ENCODE data around the gene SERTAD2.
A peak's percentile ranks its signal among the peaks of the same experiment; 100 is the strongest.

The SERTAD2 gene, protein sequence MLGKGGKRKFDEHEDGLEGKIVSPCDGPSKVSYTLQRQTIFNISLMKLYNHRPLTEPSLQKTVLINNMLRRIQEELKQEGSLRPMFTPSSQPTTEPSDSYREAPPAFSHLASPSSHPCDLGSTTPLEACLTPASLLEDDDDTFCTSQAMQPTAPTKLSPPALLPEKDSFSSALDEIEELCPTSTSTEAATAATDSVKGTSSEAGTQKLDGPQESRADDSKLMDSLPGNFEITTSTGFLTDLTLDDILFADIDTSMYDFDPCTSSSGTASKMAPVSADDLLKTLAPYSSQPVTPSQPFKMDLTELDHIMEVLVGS

DNA sequence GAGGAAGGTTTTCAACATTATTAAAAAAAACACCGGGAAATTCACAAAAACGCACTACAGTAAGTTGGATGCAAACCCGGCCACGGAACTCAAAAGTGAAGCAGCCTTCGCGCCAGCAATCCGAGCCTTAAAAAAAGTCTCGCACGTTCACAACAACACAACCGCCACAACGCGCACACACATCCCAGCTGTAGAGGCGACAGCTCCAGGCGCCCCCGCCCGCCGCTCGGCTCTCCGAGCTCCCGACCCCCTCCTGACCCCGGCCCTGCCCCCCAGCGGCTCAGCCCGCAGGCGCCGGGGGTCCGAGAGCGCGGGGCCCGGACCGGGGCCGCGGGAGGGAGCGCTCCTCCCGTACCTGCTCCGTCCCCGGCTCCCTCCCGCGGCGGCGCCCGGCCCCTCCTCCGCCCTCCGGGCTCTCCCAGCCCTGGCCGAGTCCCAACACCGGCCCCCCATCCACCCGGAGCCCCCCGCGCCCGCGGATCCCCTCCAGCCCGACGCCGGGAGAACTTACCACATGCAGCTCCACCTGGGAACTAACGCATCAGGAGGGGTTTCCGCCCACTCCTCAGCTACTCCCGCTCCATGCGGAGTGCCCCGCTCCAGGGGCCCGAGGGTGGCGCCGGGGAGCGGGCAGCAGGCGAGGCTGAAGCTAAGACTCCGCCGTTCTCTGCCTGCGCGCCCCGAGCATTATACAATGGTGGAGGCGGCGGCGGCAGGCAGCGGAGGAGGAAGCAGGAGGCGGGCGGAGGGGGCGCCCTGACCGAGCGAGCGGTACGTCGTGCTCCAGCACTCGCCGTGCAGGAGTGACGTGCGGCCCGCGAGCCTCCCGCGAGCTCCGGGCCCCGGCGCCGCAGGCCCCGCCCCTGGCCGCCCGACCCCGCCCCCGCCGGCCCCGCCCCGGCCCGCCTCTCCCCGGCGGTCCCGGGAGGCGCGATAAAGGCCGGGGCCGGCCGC is at the start of gene SERTAD2:
Gene SERTAD2 (minus strand): TSS at position 805 of the 954 bp plus-strand sequence. CDS start 17,042 bp downstream, outside the sequence.
- peak; percentile 76 to 77 for DNase-seq (ENCODE audit: low read depth in 2 of 2)

DNA sequence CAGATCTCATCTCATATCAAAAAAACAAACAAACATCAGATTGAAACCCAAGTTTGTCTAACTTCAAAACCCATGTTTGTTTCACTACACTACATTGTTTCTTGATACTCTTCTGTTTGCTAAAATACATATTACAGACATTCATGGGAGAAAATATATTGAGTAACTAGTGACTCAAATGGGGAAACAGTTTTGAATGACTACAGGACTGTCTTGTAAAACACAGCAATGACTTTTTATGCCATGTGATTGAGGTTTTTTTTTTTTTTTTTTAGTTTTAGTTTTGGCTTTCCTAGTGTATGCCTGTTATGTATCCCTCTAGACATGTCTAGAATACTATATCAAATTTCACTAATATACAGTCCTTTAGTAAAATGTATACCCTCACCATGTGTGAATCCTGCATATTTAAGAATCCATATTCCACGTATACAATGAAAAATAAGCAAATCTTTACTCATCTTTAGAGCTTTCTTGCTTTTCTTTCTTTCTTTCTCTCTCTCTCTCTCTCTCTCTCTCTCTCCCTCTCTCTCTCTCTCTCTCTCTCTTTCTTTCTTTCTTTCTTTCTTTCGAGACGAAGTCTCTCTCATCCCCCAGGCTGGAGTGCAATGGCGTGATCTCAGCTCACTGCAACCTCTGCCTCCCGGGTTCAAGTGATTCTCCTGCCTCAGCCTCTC is 46.6 kb upstream of the SERTAD2 start:
- DNase-seq (ENCODE audit: low read depth in 2 of 2): no peak

DNA sequence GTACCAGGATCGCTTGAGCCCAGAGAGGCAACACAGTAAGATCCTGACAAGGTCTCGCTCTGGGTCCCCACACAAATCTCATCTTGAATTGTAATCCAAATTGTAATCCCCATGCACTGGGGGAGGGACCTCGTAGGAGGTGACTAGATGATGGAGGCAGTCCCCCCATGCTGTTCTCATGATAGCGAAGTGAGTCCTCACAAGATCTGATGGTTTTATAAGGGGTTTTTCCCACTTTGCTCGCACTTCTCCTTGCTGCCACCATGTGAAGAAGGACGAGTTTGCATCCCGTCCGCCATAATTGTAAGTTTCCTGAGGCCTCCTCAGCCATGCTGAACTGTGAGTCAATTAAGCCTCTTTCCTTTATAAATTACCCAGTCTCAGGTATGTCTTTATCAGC is 46.0 kb upstream of the SERTAD2 start:
- no peak for DNase-seq (ENCODE audit: low read depth in 2 of 2)

DNA sequence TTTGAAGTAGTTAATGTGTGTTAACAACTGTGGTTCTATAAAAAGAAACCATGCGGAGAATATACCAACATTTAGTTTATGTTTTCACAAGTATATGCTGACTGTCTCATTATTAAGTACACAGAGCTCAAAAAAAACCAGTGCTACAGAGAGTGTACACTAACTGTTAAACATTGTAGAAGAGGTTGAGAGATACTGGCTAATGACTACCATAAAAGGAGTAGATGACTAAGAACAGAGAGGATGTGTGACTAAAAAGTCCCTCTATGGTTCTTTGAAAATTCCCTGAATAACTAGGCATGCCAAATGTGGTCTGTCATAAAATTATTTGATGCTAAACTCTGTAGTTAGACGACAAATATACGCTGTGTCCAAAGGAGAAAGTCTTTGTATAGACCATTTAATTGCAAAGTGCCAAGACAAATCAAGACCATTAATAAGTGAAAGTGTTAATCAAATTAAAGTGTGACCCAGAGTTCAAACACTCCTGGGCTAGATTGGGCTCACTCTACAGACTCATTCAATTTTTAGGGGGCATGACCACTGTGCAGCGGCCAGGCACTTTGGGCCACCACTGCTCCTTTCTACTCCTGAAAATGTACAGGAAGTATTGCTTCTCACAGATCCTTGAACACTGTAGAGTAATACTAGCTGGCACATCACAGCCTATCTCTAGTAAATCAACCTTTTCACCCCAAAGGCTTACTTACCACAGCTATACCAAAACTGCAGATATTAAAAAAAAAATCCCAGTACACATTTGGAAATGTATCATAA is 45.1 kb upstream of the SERTAD2 start:
- peak; percentile 79 to 82 for DNase-seq (ENCODE audit: low read depth in 2 of 2)

DNA sequence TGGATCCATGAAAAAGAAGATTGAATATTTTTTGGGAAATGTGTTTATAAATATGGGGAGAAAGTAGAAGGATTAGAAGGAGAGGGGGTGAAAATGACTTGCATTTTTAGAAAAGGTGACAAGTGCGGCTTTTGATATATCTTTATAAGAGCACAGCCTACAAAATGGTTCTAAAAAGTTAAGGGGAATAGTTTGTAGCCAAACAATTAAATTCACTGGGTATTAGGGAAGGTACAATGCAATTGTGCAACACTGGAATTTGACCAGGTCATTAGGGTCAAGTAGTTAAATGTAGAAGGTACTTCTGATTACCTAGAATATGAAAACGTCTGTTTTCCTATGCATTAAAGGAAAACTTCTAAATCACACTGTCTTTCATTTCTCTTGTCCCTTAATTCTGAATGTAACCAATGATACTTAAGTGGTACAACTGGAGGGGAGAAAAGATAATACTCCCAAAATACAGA is 44.5 kb upstream of the SERTAD2 start:
- DNase-seq (ENCODE audit: low read depth in 2 of 2): no peak

DNA sequence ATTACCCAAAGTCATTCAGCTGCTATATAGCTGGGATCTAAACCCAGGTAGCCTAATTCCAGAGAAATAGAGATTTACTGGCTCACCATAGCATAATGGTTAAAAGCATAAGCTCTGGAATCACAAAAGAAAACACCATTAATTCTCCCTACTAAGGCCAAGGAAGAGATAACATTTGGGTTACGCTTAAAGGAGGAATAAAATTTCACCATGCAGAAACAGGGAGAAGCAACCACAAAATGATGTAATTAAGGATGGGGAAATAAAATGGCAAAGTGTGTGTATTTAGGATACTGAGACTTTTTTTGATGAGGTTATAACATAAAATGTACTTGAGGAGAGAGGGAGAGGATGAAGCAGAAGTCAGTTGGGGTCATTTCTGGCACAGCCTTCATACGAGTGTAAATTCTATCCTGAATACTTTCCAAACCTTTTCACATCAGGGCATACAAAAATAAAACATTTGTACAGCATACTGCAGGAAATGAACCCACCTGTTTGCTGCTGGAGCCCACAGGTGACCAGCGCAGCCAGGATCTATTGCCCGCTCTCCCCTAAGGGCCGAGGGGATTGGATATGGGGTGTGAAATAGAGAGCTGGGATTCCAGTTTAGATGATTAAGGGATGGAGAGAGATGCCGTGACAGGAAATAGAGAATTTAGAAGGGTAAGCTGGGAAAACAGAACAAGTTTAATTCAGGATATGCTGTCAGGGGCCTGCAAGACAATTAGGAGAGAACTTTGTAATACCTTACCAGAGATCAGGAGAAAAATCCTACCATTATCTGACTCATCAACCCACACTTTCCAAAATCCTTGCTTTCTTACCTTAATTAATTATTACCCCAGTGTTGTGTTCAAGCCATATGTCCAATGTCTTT is 43.8 kb upstream of the SERTAD2 start:
- DNase-seq (ENCODE audit: low read depth in 2 of 2): no peak

DNA sequence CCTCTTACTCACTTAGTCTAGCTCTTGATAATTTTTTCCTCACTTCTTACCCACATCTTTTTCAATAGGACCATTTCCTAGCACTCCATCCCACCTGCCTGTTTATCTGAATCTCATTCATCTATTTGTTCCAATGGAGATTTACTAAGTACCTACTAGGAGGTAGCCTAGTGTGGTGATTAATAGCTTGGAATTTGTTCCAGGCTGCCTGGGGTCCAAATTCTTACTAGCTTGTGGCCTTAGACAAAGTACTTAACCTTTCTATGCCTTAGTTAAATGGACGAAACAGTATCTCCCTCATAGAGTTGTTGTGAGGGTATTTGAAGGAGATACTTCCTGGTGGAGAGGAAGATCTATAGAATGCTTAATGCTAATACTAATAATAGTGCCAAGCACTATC is 42.9 kb upstream of the SERTAD2 start:
- DNase-seq (ENCODE audit: low read depth in 2 of 2): no peak

DNA sequence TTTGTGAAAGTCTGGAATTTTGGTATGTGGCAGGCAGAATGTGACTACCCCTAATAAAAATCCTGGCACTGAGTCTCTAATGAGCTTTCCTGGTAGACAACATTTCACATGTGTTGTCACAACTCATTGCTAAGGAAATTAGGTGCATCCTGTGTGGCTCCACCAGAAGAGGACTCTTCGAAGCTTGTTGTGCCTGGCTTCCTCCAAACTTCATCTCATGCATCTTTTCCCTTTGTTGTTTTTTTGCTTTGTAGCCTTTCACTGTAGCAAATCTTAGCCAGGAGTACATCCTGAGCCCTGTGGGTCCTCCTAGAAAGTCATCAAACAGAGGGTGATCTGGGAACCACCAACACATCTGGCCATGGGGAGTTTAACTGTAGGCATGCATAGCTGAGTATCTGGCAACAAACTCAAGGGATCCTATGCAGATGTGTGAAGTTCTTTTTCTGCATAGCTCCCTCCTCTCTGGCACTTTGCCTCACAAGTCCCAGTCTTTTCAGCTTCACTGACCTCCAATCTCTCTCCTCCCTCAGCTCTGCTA is 42.1 kb upstream of the SERTAD2 start:
- DNase-seq (ENCODE audit: low read depth in 2 of 2): no peak

DNA sequence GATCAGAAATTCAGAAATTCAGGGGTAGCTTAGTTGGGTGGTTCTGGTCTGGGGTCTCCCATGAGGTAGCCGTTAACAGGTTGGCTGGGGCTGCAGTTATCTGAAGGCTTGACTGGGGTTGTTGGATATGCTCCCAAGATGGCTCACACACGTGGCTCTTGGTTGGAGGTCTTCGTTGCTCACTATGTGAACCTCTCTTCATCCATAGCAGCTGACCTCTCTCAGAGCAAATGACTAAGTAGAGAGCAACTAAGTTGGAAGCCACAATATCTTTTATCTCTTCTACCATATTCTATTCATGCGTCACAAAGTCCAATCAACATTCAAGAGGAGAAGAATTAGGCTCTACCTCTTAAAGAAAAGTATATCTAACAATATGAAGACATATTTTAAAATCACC is 38.7 kb upstream of the SERTAD2 start:
- no peak for DNase-seq (ENCODE audit: low read depth in 2 of 2)

DNA sequence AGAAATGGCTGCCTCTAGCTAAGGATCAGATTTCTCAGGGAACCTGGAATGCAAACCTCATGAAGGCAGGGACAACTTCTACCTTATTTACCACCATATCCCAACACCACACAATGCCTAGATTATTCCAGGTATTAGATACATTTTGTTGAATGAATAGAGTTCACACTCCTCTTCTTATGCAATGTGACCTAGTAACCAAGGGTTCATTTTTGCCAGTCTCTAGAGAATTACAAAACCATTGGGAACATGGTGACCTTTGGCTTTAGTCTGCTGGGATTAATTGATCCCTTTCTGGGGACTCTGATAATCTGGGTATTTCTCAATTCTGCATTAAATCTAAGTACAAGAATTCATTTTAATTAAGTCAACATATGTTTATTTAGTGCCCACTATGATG is 35.2 kb upstream of the SERTAD2 start:
- DNase-seq (ENCODE audit: low read depth in 2 of 2): no peak

DNA sequence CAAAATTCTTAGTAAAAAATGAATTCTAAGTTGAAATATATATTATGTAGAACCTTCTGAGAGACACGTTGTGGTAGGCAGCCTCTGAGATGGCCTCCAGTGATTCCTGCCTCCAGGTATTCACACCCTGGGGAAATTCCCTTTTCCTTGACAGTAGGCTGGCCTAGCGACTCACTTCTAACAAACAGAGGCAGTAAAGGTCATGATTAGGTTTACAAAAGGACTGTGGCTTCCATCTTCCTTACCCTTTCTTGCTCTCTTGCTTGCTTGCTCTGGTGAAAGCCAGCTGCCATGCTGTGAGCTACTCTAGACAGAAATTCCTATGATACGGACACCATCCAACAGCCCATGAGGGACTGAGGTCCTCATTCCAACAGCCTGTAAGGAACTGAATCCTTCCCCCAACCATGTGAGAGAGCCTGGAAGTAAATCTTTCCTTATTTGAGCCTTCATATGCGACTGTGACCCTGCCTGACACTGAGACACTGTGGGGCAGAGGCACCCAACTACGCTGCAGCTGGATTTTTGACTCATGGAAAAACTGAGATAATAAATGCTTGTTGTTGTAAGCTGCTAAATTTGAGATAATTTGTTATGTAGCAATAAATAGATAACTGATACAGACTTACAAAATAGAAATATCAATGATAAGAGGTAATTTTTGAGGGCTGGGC is 32.7 kb upstream of the SERTAD2 start:
- DNase-seq (ENCODE audit: low read depth in 2 of 2): no peak

DNA sequence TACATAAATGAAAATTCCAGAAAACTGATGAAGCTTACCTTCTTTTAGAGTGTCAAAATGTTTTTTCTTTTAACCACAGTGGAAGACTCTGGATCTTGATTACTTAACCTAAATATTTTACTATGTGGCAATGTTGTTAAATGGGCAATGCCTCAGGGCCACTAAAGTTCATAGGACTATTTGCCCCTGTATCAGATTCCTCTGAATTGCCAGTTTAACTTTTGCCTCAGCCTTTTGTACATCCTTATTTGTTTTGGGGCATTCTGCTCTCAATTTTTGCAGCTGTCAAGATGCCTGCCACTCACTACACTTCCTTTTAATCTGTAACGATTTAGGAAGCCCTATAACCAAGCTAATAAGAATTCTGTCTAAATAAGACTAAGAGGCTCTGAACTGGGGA is 31.7 kb upstream of the SERTAD2 start:
- no peak for DNase-seq (ENCODE audit: low read depth in 2 of 2)

DNA sequence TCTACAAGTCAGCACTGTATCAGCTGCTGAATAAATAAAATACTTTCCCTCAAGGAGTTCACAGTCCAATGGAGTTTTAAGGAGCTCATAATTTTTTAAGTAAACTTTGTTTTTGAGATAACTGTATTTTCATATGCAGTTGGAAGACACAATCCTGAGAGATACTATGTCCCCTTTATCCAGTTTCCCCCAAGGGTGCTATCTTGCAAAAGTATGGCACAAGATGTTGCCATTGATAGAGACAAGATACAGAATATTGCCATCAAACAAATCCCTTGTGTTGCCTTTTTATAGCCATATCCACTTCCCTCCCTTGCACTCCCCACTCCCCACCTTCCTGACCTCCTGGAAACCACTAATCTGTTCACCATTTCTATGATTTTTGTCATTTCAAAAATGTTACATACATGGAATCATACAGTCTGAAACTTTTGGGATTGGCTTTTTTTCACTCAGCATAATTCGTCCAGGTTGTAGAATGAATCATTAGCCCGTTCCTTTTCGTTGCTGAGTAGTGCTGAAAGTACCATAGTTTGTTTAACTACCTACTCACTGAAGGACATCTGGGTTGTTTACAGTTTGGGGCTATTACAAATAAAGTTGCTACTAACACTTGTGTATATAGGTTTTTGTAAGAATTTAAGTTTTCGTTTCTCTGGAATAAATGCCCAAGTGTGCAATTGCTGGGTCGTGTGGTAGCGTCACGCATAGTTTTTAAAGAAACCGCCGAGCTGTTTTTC is 30.2 kb upstream of the SERTAD2 start:
- no peak for DNase-seq (ENCODE audit: low read depth in 2 of 2)

DNA sequence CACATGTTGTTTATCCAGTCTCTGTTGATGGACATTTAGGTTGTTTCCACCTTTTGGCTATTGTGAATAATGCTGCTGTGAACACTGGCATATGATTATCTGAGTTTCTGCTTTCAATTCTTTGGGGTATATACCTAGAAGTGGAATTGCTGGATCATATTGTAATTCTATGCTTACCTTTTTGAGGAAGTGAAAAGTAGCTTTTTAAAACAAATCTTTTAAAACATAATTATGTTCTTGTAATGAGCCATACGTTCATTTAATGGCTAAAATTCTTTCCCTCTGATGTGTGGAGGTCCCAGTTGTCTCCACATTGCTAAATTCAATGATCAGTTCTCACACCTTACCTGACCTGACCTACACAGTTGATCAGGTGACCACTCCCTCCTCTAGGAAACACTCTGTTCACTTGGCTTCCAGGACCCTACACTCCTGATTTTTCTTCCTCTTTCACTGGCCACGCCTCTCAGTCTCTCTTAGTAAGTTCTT is 27.8 kb upstream of the SERTAD2 start:
- no peak for DNase-seq (ENCODE audit: low read depth in 2 of 2)

DNA sequence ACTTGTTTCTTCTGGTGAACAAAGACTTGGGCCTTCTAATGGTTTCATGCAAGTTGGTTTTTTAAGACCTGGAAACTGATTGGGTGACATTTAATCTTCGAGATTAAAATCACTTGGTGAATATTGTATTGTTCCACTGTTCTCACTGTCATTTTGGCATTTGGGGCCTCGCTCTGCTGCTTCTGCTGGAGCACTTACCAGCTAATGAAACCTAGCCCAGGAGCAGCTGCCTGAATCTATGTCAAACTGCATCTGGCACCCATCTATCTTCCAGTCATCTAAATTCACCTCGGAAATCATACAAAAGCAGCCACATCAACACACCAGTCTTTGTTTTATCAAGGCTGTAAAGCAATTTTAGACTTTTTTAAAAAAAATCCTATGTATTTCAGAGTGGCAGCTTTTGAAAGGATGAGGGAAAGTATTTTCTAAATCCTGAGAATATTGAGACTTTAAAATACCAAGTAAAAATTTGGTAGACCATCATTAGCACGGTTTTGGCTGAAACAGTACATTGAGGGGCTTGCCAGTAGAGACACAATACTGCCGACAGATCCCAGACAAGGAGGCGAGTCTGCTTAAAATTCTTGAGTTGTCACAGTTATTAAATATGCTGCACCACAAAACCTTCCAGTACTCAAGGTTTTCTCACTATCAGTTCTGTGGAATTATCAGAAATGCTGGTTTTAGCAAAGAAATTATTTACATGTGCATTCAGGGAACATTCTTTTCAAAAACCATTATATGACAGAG is 26.1 kb upstream of the SERTAD2 start:
- DNase-seq (ENCODE audit: low read depth in 2 of 2): no peak

DNA sequence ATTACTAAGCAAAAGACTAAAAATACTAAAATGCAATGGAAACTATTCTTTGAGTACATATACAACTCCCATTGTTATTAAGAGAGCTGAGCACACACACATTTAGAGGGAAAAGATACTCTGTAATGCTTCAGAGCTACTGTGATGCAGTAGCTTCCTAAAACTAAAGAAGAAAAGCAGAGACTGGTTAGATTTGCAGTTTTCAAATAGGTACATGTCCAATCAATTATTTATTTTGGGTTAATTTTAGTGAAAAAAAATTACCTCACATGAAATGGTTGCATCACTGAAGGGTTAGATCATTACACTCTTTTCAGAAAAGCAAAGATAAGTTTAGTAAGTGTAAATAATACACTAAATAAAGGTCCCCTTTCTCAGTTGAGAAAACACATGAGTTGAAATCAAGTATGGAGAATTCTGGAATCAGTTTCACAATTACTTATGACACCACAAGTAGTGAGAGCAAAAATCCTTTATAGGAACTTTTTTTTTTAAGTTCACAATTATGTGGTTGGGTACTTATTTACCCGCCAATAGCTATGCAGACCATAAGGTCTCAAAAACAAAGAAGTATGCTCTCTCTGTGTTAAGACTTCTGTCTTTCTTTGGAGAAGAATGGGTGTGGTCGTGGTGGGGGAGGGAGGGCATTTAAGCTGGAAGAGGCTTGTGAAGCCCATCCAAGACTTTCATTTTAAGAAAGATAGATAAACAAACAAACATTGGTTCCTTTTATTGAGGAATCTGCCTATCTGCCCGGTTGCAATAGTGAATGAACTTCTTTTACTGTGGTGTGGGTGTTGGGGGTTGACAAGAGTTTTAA is 25.3 kb upstream of the SERTAD2 start:
- no peak for DNase-seq (ENCODE audit: low read depth in 2 of 2)

DNA sequence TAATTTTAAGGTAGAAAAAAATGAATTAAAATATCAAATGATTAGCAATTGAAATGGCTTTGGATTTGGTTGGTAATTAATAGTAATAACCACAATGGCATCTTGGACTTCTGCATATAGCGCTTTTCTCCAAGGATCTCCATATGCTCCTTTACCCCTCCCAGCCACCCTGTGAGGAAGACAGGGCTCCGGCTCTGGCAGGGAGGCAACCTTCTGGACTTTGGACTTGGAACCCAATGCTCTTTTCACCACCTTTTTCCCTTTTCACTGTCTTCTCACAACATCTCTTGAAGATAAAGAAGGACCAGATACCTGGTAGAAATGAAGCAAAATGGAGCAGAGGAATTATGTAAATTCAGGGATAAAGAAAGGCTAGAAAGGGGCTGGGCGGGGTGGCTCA is 23.8 kb upstream of the SERTAD2 start:
- DNase-seq (ENCODE audit: low read depth in 2 of 2): no peak
